Measurements from ENCODE around the gene LSM3.

The LSM3 gene

GRCh38 chr3:14158370-14158769, 20.2 kb upstream of the LSM3 start:
- H2AFZ ChIP-seq (ENCODE audit: low read depth, low read length): no peak overlapping the region
- no peak overlapping the region for H2AK5ac ChIP-seq (ENCODE audit: low read length, severe bottlenecking)
- no peak for DNase-seq
- no peak overlapping the region for H2BK15ac ChIP-seq (ENCODE audit: low read depth, poor library complexity, severe bottlenecking)
- no peak overlapping the region for H3K9ac ChIP-seq (ENCODE audit: low read length)
- peaks cover 49% of the 10 kb centered on the region for H3K79me1 ChIP-seq (replicated peaks; ENCODE audit: low read length, poor library complexity, severe bottlenecking)
- no peak overlapping the region for H3K4me2 ChIP-seq (ENCODE audit: low read length, poor library complexity, severe bottlenecking)
- peaks cover 2% of the 10 kb centered on the region for H3K4me1 ChIP-seq (ENCODE audit: control insufficient read depth, insufficient read depth, low read depth, low read length)
- no peaks in the 10 kb centered on the region for H3K27me3 ChIP-seq (ENCODE audit: control insufficient read depth in 1 of 2, insufficient read depth in 1 of 2, low read length in 2 of 2)
- no peak overlapping the region for H2BK120ac ChIP-seq (ENCODE audit: low read depth, low read length)
- H4K8ac ChIP-seq (ENCODE audit: low read length): no peak overlapping the region
- peaks cover 46 to 95% of the 10 kb centered on the region in 2 experiments for H3K36me3 ChIP-seq (ENCODE audit: control insufficient read depth in 1 of 2, insufficient read depth in 2 of 2, low read depth in 1 of 2, low read length in 2 of 2)
- H2BK12ac ChIP-seq (ENCODE audit: low read length in 2 of 2): no peak overlapping the region
- no peak overlapping the region for H3K4me3 ChIP-seq (ENCODE audit: insufficient read depth in 1 of 2, low read depth in 1 of 2, low read length in 2 of 2)
- over 99% methylated on average over 14 of the region's 14 CpGs for WGBS
- H3K23ac ChIP-seq (ENCODE audit: low read length in 2 of 2): no peak overlapping the region
- no peak overlapping the region for H2BK5ac ChIP-seq (ENCODE audit: low read depth, low read length, poor library complexity, severe bottlenecking)
- H3K14ac ChIP-seq (ENCODE audit: low read length in 2 of 2): no peak overlapping the region
- no peak overlapping the region for H3K4ac ChIP-seq (ENCODE audit: low read depth in 1 of 2, low read length in 2 of 2)
- H3K9me3 ChIP-seq (ENCODE audit: control insufficient read depth, low read length): peaks cover 27% of the 10 kb centered on the region
- no peak overlapping the region for H3K27ac ChIP-seq (ENCODE audit: low read length, poor library complexity, severe bottlenecking)
- H4K91ac ChIP-seq (ENCODE audit: low read length): no peak overlapping the region
- no peak overlapping the region for H3K18ac ChIP-seq (ENCODE audit: low read depth in 1 of 2, low read length in 2 of 2)

GRCh38 chr3:14159426-14159825, 19.2 kb upstream of the LSM3 start:
- H2AFZ ChIP-seq (ENCODE audit: low read depth, low read length): no peak overlapping the region
- H3K23ac ChIP-seq (ENCODE audit: low read length in 2 of 2): no peak overlapping the region
- H3K27me3 ChIP-seq (ENCODE audit: control insufficient read depth in 1 of 2, insufficient read depth in 1 of 2, low read length in 2 of 2): no peaks in the 10 kb centered on the region
- 98% methylated on average over 6 of the region's 8 CpGs for WGBS
- H3K4me1 ChIP-seq (ENCODE audit: control insufficient read depth, insufficient read depth, low read depth, low read length): peaks cover 2% of the 10 kb centered on the region
- no peak for DNase-seq
- H2AK5ac ChIP-seq (ENCODE audit: low read length, severe bottlenecking): no peak overlapping the region
- no peak overlapping the region for H2BK12ac ChIP-seq (ENCODE audit: low read length in 2 of 2)
- H3K27ac ChIP-seq (ENCODE audit: low read length, poor library complexity, severe bottlenecking): no peak overlapping the region
- H2BK120ac ChIP-seq (ENCODE audit: low read depth, low read length): no peak overlapping the region
- no peak overlapping the region for H3K9ac ChIP-seq (ENCODE audit: low read length)
- H3K4me3 ChIP-seq (ENCODE audit: insufficient read depth in 1 of 2, low read depth in 1 of 2, low read length in 2 of 2): no peak overlapping the region
- no peak overlapping the region for H4K91ac ChIP-seq (ENCODE audit: low read length)
- no peak overlapping the region for H2BK15ac ChIP-seq (ENCODE audit: low read depth, poor library complexity, severe bottlenecking)
- peaks cover 29% of the 10 kb centered on the region for H3K9me3 ChIP-seq (ENCODE audit: control insufficient read depth, low read length)
- H4K8ac ChIP-seq (ENCODE audit: low read length): no peak overlapping the region
- no peak overlapping the region for H3K18ac ChIP-seq (ENCODE audit: low read depth in 1 of 2, low read length in 2 of 2)
- H3K36me3 ChIP-seq (ENCODE audit: control insufficient read depth in 1 of 2, insufficient read depth in 2 of 2, low read depth in 1 of 2, low read length in 2 of 2): peaks cover 44 to 95% of the 10 kb centered on the region in 2 experiments
- no peak overlapping the region for H2BK5ac ChIP-seq (ENCODE audit: low read depth, low read length, poor library complexity, severe bottlenecking)
- H3K14ac ChIP-seq (ENCODE audit: low read length in 2 of 2): no peak overlapping the region
- H3K79me1 ChIP-seq (replicated peaks; ENCODE audit: low read length, poor library complexity, severe bottlenecking): peaks cover 45% of the 10 kb centered on the region
- H3K4me2 ChIP-seq (ENCODE audit: low read length, poor library complexity, severe bottlenecking): no peak overlapping the region
- H3K4ac ChIP-seq (ENCODE audit: low read depth in 1 of 2, low read length in 2 of 2): no peak overlapping the region

- Histone ChIP-seq H2AK5ac (ENCODE audit: low read length, severe bottlenecking) (no peak overlapping the region), H3K9me3 (ENCODE audit: control insufficient read depth, low read length) (peaks cover 29% of the 10 kb centered on the region), H3K4me1 (ENCODE audit: control insufficient read depth, insufficient read depth, low read depth, low read length) (no peaks in the 10 kb centered on the region), H3K9ac (ENCODE audit: low read length) (no peak overlapping the region), H3K36me3 (ENCODE audit: control insufficient read depth in 1 of 2, insufficient read depth in 2 of 2, low read depth in 1 of 2, low read length in 2 of 2) (peaks cover 50 to 99% of the 10 kb centered on the region in 2 experiments), H3K18ac (ENCODE audit: low read depth in 1 of 2, low read length in 2 of 2) (no peak overlapping the region), H3K27ac (ENCODE audit: low read length, poor library complexity, severe bottlenecking) (no peak overlapping the region), H2BK5ac (ENCODE audit: low read depth, low read length, poor library complexity, severe bottlenecking) (no peak overlapping the region), H3K4me2 (ENCODE audit: low read length, poor library complexity, severe bottlenecking) (no peak overlapping the region), H2AFZ (ENCODE audit: low read depth, low read length) (no peak overlapping the region), H4K8ac (ENCODE audit: low read length) (no peak overlapping the region), H3K4ac (ENCODE audit: low read depth in 1 of 2, low read length in 2 of 2) (no peak overlapping the region), H3K23ac (ENCODE audit: low read length in 2 of 2) (no peak overlapping the region), H4K91ac (ENCODE audit: low read length) (no peak overlapping the region), H3K4me3 (ENCODE audit: insufficient read depth in 1 of 2, low read depth in 1 of 2, low read length in 2 of 2) (peak overlapping the region in 1 of 2 experiments; percentile 5), H3K27me3 (ENCODE audit: control insufficient read depth in 1 of 2, insufficient read depth in 1 of 2, low read length in 2 of 2) (no peaks in the 10 kb centered on the region), H3K14ac (ENCODE audit: low read length in 2 of 2) (no peak overlapping the region), H2BK120ac (ENCODE audit: low read depth, low read length) (no peak overlapping the region), H2BK12ac (ENCODE audit: low read length in 2 of 2) (no peak overlapping the region), H2BK15ac (ENCODE audit: low read depth, poor library complexity, severe bottlenecking) (no peak overlapping the region), H3K79me1 (replicated peaks; ENCODE audit: low read length, poor library complexity, severe bottlenecking) (peaks cover 46% of the 10 kb centered on the region)
- WGBS: no CpG with 5 or more reads among the region's 2 CpGs
- no peak for DNase-seq
Observed at GRCh38 chr3:14161282-14161681, 17.3 kb upstream of the LSM3 start.

- Histone ChIP-seq H3K27me3 (ENCODE audit: control insufficient read depth in 1 of 2, insufficient read depth in 1 of 2, low read length in 2 of 2) (no peaks in the 10 kb centered on the region), H3K36me3 (ENCODE audit: control insufficient read depth in 1 of 2, insufficient read depth in 2 of 2, low read depth in 1 of 2, low read length in 2 of 2) (peaks cover 54 to 99% of the 10 kb centered on the region in 2 experiments), H2BK12ac (ENCODE audit: low read length in 2 of 2) (no peak overlapping the region), H3K4ac (ENCODE audit: low read depth in 1 of 2, low read length in 2 of 2) (no peak overlapping the region), H3K14ac (ENCODE audit: low read length in 2 of 2) (no peak overlapping the region), H3K18ac (ENCODE audit: low read depth in 1 of 2, low read length in 2 of 2) (no peak overlapping the region), H3K23ac (ENCODE audit: low read length in 2 of 2) (no peak overlapping the region), H4K8ac (ENCODE audit: low read length) (no peak overlapping the region), H3K4me1 (ENCODE audit: control insufficient read depth, insufficient read depth, low read depth, low read length) (no peaks in the 10 kb centered on the region), H2AK5ac (ENCODE audit: low read length, severe bottlenecking) (no peak overlapping the region), H4K91ac (ENCODE audit: low read length) (no peak overlapping the region), H3K9me3 (ENCODE audit: control insufficient read depth, low read length) (peaks cover 29% of the 10 kb centered on the region), H2AFZ (ENCODE audit: low read depth, low read length) (no peak overlapping the region), H2BK15ac (ENCODE audit: low read depth, poor library complexity, severe bottlenecking) (no peak overlapping the region), H2BK5ac (ENCODE audit: low read depth, low read length, poor library complexity, severe bottlenecking) (no peak overlapping the region), H3K4me2 (ENCODE audit: low read length, poor library complexity, severe bottlenecking) (no peak overlapping the region), H3K79me1 (replicated peaks; ENCODE audit: low read length, poor library complexity, severe bottlenecking) (peaks cover 49% of the 10 kb centered on the region), H2BK120ac (ENCODE audit: low read depth, low read length) (no peak overlapping the region), H3K9ac (ENCODE audit: low read length) (no peak overlapping the region), H3K4me3 (ENCODE audit: insufficient read depth in 1 of 2, low read depth in 1 of 2, low read length in 2 of 2) (no peak overlapping the region), H3K27ac (ENCODE audit: low read length, poor library complexity, severe bottlenecking) (no peak overlapping the region)
- WGBS: 83% methylated on average over 2 of the region's 2 CpGs
- DNase-seq: no peak
Observed at GRCh38 chr3:14162178-14162577, 16.4 kb upstream of the LSM3 start.
